ENCODE data around the gene TMA7B.
"Not testable (repeated sequence)": the region's sequence is repeated elsewhere in the genome, so short reads cannot be mapped to it uniquely, and the experiment has no call there.

The TMA7B gene

DNA sequence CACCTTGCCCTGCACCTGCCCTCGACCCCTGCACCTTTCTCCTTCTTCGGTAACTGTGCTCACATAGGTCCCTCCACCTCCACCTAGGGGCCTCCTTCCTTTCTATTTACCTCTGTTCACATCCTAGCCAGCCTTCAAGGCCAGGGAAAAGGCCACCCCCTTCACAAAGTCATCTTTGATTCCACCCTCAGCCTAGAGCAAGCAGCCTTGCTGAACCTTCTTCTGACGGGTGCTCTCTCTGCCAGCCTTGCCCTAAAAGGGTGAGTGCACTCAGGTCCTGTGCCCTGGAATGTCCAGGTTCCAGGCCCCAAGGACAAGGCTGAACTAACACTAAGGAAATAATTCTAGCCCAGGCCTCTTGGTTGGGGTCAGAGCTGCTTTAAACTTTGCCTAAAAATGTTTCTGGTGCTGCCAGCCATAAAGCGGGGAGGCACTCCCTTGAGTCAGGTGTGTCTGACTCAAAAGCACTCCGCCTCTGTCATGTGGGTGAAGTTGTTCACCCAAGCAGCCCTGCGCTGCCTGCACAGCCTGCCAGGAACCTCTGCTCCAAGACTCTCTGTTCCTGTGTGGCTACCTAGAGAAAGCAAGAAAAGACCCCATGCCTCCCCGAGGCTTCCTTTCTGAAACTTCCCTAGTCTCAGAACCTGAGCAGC is 25.3 kb downstream of the TMA7B start:
- DNase-seq: no peak

DNA sequence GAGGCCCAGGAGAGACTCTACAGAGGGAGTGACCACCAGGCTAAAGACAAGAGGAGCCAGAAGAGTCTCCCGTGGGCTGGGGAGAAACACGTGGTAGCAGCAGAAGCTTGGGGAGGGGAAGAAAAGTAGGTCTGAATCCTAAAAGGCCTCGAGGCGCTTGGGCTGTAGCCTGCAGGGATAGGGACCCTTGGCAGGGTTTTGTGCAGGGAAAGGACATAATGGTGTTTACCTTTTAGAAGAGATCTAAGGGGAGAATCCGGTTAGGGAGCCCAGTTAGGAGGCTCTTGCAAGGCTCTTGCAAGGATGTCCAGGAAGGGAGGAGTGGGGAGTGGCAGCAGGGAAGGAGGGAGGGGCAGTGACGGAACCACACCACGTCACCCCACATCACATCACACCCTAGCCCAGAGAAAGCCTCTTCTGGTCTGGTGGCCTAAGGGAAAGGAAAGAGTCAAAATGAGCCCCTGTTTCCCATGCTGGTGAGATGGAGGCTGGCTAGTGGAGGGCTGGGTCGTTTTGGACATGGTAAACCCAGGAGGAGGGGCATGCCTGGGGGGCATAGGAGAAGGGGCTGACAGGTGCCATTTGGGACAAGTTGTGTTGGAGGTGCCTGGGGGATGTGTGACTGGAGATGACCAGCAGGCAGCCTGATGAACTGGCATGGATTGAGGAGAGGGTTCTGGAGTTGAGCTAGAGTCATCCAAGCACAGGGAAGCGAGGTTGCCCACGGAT is 28.4 kb downstream of the TMA7B start:
- no peak for DNase-seq

- DNase-seq: no peak
These were observed 29.4 kb downstream of the TMA7B start for GRCh38 chr22:39989633-39990032.

DNA sequence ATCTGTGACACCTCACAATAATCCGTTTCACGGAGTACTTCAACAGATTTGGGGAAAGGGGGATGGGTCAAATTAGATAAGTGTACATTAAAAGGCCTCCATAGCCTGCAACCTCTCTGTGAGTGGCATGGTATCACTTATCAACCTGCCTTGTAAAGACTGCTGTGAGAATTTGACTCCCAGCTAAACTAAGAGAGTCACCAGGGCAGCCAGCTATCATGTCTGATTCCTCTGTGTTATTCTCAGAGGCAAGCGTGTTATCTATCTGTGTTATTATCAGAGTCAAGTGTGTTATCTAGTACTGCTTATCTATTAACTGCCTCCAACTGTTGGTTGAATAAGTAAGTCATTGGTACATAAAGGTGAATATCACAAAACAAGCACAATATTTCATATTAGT is 30.5 kb downstream of the TMA7B start:
- no peak for DNase-seq

GRCh38 chr22:39991159-39991860 is 31.1 kb downstream of the TMA7B start:
- no peak for DNase-seq

DNA sequence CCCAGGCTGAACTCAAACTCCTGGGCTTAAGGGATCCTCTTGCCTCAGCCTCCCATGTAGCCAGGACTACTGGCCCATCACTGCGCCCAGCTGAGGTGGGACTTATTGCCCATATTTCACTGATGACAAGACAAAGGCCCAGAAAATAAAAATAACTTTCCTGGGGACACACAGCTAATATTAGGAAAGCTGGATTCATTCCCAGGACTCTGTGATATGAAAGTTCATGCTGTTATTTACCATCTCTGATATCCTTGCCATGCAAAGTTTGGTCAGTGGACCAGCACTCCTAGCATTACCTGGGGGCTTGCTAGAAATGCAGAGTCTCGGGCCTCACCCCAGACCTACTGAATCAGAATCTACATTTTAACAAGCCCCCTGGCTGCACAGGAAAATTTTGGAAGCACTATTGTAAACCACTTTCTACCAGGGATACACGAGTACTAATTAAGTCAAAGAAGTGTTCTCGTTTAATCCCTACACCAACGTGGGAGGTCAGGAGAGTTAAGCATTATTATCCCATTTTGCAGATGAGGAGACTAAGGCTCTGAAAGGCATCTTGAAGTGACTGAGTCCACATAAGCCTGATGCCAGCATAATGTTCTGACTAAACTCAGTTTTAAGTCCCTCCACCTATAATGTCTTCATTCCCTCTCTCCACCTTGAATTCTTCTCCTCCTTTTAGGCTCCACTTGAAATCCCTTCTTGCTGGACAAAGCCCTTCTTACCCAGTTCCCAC is 32.1 kb downstream of the TMA7B start:
- DNase-seq: no peak

GRCh38 chr22:39992894-39993293 is 32.7 kb downstream of the TMA7B start:
- DNase-seq: not testable (repeated sequence)

DNA sequence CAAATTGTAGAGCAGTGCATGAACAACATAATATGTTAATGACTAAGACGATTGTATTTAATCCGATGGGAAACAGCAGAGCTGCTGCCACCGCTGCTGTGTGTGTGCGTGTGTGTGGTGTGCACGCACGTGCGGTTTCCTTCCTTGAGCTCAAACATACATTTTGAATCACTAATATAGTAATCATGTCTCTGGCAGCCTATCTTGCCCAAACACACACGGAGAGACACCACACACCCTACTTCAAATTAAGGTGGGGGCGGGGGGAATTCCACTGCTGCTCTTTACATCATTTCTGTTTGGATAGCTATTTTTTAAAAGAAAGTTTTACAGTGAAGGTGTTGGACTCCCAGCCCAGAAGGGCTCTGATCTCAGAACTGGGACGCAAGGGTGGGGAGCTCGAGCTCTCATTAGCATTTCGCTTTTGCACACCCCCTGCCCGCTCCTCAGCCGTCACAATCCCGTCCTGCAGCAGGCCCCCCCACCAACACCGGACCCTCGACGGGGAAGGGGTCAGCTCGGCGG is 33.9 kb downstream of the TMA7B start:
- DNase-seq: no peak

- peak; percentile 11 for DNase-seq
These were observed 34.6 kb downstream of the TMA7B start, which contains the start of gene FAM83F for GRCh38 chr22:39994566-39995392. TSS of gene FAM83F (plus strand) at chr22:39994954. CDS start at chr22:39995043, 89 bp downstream.

DNA sequence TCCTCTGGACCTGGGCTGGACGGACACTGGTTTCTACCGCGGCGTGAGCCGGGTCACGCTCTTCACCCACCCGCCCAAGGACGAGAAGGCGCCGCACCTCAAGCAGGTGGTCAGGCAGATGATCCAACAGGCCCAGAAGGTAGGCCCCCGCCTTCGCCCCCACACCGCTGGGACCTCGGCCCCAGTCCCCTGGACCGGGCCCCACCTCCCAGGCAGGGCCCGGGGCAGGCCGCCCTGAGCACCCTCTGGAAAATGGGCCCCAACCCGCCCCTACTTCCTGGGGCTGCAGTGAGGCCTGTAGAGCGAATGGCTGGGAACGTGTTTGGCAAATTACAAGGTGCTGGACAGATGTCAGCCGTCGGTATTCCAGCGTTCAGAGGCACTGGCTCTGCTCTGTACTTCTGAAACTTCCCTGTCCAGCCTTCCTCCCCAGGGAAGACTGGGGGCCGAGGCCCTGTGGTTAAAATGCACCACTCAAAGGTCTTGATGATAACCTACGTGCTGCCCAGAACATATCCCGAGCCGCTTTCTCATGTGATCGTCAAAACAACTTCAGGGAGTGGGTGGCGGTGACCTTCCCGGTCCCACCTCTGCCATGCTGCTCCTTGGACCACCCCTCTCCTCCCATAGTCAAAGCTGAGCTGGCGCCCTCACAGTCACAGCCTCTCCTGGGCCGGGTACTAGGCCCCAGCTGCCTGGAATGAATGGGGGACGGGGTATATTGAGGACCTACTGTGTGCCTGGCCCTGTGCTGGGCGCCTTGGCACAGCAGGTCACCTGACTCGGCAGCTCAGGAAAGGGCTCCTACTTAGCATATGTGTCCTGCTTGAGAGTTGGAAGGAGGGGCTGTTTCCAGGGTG is 35.4 kb downstream of the TMA7B start:
- DNase-seq: no peak

GRCh38 chr22:39996732-39997131 is 36.5 kb downstream of the TMA7B start:
- no peak for DNase-seq

- DNase-seq: no peak
These were observed 37.2 kb downstream of the TMA7B start for GRCh38 chr22:39997421-39997820.

- peak; percentile 16 for DNase-seq
These were observed 37.9 kb downstream of the TMA7B start for GRCh38 chr22:39997939-39998726.

- DNase-seq: no peak
These were observed 39.1 kb downstream of the TMA7B start for GRCh38 chr22:39999144-39999757.

GRCh38 chr22:40000171-40000570 is 40.0 kb downstream of the TMA7B start:
- no peak for DNase-seq

DNA sequence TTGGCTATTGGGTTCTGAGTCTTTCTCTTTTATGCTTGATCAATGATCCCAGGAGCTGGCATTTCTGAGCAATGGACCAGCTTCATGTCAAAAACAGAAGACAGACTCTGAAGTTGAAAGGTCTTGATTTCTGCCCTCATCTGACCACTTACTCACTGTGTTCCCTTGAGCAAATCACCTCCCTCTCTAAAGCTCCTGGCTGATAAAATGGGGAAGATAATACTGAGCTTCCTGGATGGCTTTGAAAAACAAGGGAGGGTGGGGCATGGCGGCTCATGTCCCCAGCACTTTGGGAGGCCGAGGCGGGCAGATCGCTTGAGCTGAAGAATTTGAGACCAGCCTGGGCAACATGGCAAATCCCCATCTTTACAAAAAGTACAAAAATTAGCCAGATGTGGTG is 40.9 kb downstream of the TMA7B start:
- DNase-seq: no peak

DNA sequence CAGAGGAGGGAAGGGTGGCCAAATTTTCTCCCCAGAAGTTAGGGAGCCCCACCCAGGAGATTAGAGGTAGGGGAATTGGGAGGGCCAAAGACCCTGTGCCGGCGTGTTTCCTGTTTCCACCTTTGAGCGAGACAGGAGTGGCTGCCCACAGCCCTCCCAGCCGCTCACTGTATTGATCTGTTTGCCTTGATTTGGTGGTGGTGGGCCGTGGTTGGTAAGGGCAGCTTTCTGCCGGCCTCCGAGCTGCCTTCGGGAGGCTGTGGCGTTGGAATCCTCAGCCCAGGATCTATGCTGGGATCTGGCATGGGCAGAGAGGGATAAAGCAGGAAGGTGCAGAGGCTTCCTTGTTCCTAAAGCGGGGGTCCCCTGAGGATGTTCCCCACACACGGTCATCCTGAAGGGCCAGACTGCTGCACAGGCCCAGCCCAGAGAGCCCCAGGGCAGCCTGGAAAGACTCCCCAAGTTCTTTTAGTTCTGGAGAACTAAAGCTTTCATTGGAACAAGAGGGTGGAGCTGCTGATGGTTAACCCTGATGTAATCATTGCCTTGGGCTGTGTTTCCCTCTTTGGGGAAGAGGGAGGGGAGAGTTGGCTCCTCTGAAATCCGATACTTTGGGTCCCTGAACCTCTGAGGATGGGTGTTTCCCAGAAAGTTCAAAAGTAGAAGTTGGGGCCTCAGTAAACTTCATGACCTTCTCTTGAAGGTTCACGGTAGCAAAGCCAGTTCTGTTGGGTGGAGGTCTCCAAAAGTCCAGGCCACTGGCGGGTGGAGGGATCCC is 41.8 kb downstream of the TMA7B start:
- DNase-seq: no peak

DNA sequence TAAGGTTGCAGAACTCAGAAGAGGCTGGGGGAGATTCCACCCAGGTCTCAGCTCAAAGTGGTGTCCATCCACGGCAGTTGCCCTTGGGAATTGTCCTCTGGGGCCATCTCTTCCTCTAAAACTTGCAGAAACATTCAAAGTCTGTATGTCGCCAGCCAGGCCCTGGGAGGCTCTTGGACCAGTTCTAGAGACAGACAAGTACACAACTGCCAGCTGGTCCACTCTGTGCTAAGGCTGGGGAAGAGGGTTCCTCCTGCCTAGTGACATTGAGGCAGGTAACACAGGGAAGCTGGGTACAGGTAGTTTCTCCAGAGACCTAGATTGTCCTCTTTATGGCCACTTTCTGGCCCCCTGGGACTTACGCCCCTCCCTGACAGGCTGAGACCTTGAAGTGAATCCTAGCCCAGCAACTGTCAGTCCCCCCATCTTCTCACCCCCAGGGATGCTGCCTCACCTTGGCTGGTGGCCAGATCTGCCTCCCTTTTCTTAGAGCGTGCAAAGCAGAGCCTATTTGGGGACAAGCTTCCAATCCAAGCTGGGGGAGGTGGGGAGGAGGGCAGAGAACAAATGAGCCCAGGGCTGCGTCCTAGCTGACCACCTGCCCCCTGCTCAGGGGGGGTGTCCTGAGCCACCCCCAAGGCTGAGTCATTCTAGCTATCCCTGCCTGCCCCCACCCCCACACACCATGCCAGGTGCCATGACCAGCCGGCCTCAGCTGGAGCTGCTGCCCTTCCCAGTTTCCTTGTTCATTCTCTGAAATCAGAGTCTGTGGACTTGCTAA is 42.9 kb downstream of the TMA7B start:
- DNase-seq: no peak

Measured in RPMI8226 (cell line).